WTC11 (cell line): ENCODE results near the gene ZCWPW2. TPM values are rescaled to one million over a fixed set of nuclear protein-coding genes. Genes with fewer than 3 reads are reported as not detected.

Experiments
- ATAC-seq: fragments of 200-7000 bp; cut with Tn5 transposase; 2 replicates; pipeline ENCODE4 v1.10.0; 2021; ENCODE audit warnings: mild to moderate bottlenecking, moderate library complexity
- CTCF ChIA-PET: fragments of 300-600 bp; sonication (Branson Sonifier 250); formaldehyde crosslinking; loops from one replicate; lab custom pipeline; 2021; ENCODE audit warnings: antibody characterized with exemption; lab: Charles Lee
- POLR2A ChIA-PET: fragments of 350-600 bp; sonication (Branson Sonifier 250); formaldehyde crosslinking; loops from one replicate; lab custom pipeline; 2021; ENCODE audit warnings: antibody characterized with exemption; lab: Charles Lee
- DNase-seq: peaks from one replicate; pipeline ENCODE4 v3.0.0; 2021; ENCODE audit warnings: low spot score
- H3K27ac Mint-ChIP-seq: 2 replicates; pipeline ENCODE4 v1.8.0; 2021; ENCODE audit warnings: mixed read lengths
- H3K27me3 Mint-ChIP-seq: 2 replicates; pipeline ENCODE4 v1.8.0; 2021; ENCODE audit warnings: low read depth, mild to moderate bottlenecking, moderate library complexity, mixed read lengths
- H3K36me3 Mint-ChIP-seq: 2 replicates; pipeline ENCODE4 v1.8.0; 2021; ENCODE audit warnings: mixed read lengths
- H3K4me1 Mint-ChIP-seq: 2 replicates; pipeline ENCODE4 v1.8.0; 2022; ENCODE audit warnings: mixed read lengths
- H3K4me3 Mint-ChIP-seq: 2 replicates; pipeline ENCODE4 v1.8.0; 2021; ENCODE audit warnings: mild to moderate bottlenecking, moderate library complexity, mixed read lengths
- H3K9me3 Mint-ChIP-seq: 2 replicates; pipeline ENCODE4 v1.8.0; 2021; ENCODE audit warnings: mixed read lengths
- CREM ChIP-seq: sonication (generic); formaldehyde crosslinking; IDR thresholded peaks from 2 replicates; pipeline ENCODE4 v1.8.1; 2022; ENCODE audit warnings: mild to moderate bottlenecking, missing genetic modification reagents, moderate library complexity
- JUN ChIP-seq: sonication (generic); formaldehyde crosslinking; IDR thresholded peaks from 2 replicates; pipeline ENCODE4 v1.8.0; 2023; ENCODE audit warnings: mild to moderate bottlenecking, missing genetic modification reagents
- NR1H2 ChIP-seq: sonication (generic); formaldehyde crosslinking; IDR thresholded peaks from 2 replicates; pipeline ENCODE4 v1.9.0; 2021; ENCODE audit warnings: mild to moderate bottlenecking, moderate library complexity, missing genetic modification reagents
- TEAD4 ChIP-seq: sonication (generic); formaldehyde crosslinking; IDR thresholded peaks from 2 replicates; pipeline ENCODE4 v1.8.0; 2022; ENCODE audit warnings: mild to moderate bottlenecking, missing genetic modification reagents
- TP53 ChIP-seq: sonication (generic); formaldehyde crosslinking; IDR thresholded peaks from 2 replicates; pipeline ENCODE4 v1.8.1; 2023; ENCODE audit warnings: mild to moderate bottlenecking, missing genetic modification reagents
- ZNF423 ChIP-seq: fragments of 250-450 bp; sonication (Bioruptor Pico); IDR thresholded peaks from 2 replicates; pipeline ENCODE4 v2.1.2; 2022; ENCODE audit warnings: mild to moderate bottlenecking, moderate library complexity
- ZNF671 ChIP-seq: fragments of 250-450 bp; sonication (Bioruptor Pico); IDR thresholded peaks from 2 replicates; pipeline ENCODE4 v1.8.0; 2021; ENCODE audit warnings: mild to moderate bottlenecking
- total RNA-seq: library from RNA; stranded (reverse); gene quantifications from 3 replicates; pipeline ENCODE4 v1.2.3, GENCODE V29; 2021
- TF ChIP-seq, protein P1 (sequence below): sonication (generic); formaldehyde crosslinking; IDR thresholded peaks from 2 replicates; pipeline ENCODE4 v1.8.1; 2022; ENCODE audit warnings: mild to moderate bottlenecking, moderate library complexity, missing genetic modification reagents
- TF ChIP-seq, protein P2 (sequence below): sonication (generic); formaldehyde crosslinking; conservative IDR thresholded peaks from 2 replicates; pipeline ENCODE4 v1.8.1; 2022; ENCODE audit warnings: mild to moderate bottlenecking, missing genetic modification reagents
- TF ChIP-seq, protein P3 (sequence below): sonication (generic); formaldehyde crosslinking; IDR thresholded peaks from 2 replicates; pipeline ENCODE4 v1.8.1; 2023; ENCODE audit warnings: mild to moderate bottlenecking, missing genetic modification reagents
- TF ChIP-seq, protein P4 (sequence below): fragments of 250-450 bp; sonication (Bioruptor Pico); IDR thresholded peaks from 2 replicates; pipeline ENCODE4 v1.9.0; 2021; ENCODE audit warnings: mild to moderate bottlenecking
- TF ChIP-seq, protein P5 (sequence below): sonication (generic); formaldehyde crosslinking; IDR thresholded peaks from 2 replicates; pipeline ENCODE4 v1.8.1; 2022; ENCODE audit warnings: mild to moderate bottlenecking, missing genetic modification reagents, moderate library complexity, borderline replicate concordance
- TF ChIP-seq, protein P6 (sequence below): fragments of 200-600 bp; IDR thresholded peaks from 2 replicates; pipeline ENCODE4 v1.8.0; 2022; ENCODE audit warnings: antibody characterized with exemption
- TF ChIP-seq, protein P7 (sequence below): sonication (generic); formaldehyde crosslinking; IDR thresholded peaks from 2 replicates; pipeline ENCODE4 v1.8.0; 2022; ENCODE audit warnings: mild to moderate bottlenecking, missing genetic modification reagents

Gene ZCWPW2
- total RNA-seq, 1 experiment from 2014 or later: 0.22 TPM

DNA sequence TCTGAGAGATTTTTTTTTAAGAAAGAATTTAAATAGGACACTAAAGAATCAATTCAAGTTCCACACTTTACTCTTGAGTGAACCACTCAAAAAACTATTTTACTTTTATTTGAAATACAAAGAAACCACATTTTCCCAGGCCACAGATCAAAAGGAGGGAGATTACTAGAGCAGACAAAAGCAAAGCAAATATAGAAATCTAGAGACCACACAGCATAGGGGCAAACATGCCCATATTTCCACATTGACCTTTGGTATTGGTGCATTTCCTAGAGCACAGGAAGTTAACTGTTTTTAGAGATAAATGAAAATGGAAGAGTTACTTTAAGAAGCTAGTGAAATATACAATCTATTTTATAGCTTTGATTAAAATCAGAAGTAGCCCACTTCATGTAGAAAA, 27.5 kb upstream of the ZCWPW2 start (continued):
- TF ChIP-seq, protein P1, sequence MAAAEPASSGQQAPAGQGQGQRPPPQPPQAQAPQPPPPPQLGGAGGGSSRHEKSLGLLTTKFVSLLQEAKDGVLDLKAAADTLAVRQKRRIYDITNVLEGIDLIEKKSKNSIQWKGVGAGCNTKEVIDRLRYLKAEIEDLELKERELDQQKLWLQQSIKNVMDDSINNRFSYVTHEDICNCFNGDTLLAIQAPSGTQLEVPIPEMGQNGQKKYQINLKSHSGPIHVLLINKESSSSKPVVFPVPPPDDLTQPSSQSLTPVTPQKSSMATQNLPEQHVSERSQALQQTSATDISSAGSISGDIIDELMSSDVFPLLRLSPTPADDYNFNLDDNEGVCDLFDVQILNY: no peak

DNA sequence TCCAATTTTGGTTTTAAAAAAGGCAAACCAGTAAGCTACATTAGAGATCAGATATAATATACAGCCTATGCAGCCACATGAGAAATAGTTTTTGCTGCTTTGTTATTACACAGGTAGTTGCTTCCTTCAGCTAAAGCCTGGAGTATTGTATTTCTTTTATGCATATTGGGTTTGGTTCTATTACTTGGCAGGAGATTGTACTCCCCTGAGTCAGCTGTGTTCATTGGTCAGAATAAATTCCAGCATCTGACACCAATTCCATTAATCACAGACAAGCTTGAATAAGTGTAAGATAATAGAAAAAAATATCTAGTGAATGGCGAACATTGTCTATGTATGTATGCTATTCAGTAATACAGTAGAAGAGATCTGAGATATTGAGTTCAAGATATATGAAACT, 26.1 kb upstream of the ZCWPW2 start:
- Mint-ChIP-seq H3K36me3 (peaks cover 8% of the 10 kb centered on the region; the same call in 1 of the 2 replicates), H3K4me1 (peaks cover 9% of the 10 kb centered on the region), H3K27me3 (no peaks in the 10 kb centered on the region), H3K4me3 (no peak overlapping the region), H3K27ac (no peak overlapping the region), H3K9me3 (no peaks in the 10 kb centered on the region)
- DNase-seq (no peak), ATAC-seq (no peak)
- POLR2A ChIA-PET: no interaction called here
- CTCF ChIA-PET: interaction anchor here (1.2 to 1.9 kb wide), 2 partner anchors 13 to 408 kb away, joined by 3 to 4 read pairs; no protein-coding TSS in a partner anchor
- TF ChIP-seq, protein P2, sequence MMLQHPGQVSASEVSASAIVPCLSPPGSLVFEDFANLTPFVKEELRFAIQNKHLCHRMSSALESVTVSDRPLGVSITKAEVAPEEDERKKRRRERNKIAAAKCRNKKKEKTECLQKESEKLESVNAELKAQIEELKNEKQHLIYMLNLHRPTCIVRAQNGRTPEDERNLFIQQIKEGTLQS (CRISPR knock-in tag): no peak
- TF ChIP-seq CREM (CRISPR knock-in tag) (no peak), ZNF423 (CRISPR knock-in tag) (no peak), TP53 (no peak), TEAD4 (CRISPR knock-in tag) (no peak), ZNF671 (CRISPR knock-in tag) (no peak)
- TF ChIP-seq, protein P3, sequence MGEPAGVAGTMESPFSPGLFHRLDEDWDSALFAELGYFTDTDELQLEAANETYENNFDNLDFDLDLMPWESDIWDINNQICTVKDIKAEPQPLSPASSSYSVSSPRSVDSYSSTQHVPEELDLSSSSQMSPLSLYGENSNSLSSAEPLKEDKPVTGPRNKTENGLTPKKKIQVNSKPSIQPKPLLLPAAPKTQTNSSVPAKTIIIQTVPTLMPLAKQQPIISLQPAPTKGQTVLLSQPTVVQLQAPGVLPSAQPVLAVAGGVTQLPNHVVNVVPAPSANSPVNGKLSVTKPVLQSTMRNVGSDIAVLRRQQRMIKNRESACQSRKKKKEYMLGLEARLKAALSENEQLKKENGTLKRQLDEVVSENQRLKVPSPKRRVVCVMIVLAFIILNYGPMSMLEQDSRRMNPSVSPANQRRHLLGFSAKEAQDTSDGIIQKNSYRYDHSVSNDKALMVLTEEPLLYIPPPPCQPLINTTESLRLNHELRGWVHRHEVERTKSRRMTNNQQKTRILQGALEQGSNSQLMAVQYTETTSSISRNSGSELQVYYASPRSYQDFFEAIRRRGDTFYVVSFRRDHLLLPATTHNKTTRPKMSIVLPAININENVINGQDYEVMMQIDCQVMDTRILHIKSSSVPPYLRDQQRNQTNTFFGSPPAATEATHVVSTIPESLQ (CRISPR knock-in tag): no peak
- TF ChIP-seq, protein P4, sequence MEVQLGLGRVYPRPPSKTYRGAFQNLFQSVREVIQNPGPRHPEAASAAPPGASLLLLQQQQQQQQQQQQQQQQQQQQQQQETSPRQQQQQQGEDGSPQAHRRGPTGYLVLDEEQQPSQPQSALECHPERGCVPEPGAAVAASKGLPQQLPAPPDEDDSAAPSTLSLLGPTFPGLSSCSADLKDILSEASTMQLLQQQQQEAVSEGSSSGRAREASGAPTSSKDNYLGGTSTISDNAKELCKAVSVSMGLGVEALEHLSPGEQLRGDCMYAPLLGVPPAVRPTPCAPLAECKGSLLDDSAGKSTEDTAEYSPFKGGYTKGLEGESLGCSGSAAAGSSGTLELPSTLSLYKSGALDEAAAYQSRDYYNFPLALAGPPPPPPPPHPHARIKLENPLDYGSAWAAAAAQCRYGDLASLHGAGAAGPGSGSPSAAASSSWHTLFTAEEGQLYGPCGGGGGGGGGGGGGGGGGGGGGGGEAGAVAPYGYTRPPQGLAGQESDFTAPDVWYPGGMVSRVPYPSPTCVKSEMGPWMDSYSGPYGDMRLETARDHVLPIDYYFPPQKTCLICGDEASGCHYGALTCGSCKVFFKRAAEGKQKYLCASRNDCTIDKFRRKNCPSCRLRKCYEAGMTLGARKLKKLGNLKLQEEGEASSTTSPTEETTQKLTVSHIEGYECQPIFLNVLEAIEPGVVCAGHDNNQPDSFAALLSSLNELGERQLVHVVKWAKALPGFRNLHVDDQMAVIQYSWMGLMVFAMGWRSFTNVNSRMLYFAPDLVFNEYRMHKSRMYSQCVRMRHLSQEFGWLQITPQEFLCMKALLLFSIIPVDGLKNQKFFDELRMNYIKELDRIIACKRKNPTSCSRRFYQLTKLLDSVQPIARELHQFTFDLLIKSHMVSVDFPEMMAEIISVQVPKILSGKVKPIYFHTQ (CRISPR knock-in tag): no peak
- TF ChIP-seq, protein P5, sequence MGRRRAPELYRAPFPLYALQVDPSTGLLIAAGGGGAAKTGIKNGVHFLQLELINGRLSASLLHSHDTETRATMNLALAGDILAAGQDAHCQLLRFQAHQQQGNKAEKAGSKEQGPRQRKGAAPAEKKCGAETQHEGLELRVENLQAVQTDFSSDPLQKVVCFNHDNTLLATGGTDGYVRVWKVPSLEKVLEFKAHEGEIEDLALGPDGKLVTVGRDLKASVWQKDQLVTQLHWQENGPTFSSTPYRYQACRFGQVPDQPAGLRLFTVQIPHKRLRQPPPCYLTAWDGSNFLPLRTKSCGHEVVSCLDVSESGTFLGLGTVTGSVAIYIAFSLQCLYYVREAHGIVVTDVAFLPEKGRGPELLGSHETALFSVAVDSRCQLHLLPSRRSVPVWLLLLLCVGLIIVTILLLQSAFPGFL (CRISPR knock-in tag): no peak
- TF ChIP-seq, protein P6, sequence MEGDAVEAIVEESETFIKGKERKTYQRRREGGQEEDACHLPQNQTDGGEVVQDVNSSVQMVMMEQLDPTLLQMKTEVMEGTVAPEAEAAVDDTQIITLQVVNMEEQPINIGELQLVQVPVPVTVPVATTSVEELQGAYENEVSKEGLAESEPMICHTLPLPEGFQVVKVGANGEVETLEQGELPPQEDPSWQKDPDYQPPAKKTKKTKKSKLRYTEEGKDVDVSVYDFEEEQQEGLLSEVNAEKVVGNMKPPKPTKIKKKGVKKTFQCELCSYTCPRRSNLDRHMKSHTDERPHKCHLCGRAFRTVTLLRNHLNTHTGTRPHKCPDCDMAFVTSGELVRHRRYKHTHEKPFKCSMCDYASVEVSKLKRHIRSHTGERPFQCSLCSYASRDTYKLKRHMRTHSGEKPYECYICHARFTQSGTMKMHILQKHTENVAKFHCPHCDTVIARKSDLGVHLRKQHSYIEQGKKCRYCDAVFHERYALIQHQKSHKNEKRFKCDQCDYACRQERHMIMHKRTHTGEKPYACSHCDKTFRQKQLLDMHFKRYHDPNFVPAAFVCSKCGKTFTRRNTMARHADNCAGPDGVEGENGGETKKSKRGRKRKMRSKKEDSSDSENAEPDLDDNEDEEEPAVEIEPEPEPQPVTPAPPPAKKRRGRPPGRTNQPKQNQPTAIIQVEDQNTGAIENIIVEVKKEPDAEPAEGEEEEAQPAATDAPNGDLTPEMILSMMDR: no peak

DNA sequence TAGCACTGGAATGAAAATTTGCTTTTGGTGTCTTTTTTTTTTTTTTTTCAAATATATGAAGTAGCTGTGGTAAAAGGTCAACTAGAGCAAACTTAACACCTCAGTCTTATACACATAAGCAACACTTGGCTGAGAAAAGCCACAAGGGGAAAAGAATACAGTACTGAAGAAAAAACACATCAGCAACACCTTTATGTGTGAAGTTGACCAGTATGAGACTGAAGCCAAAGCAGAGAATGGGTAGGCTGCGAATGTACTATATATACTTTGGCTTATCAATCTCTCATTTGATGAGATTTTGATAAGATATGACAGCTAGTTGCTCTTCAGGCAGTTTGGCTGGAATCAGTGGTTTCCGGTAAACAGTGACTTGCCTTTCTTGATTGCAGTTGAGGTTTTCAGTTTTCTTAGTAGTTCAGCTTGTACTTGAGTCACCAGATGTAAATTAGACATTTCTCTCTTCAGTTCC, 22.0 kb upstream of the ZCWPW2 start:
- H3K27ac Mint-ChIP-seq: no peak overlapping the region
- TF ChIP-seq NR1H2 (CRISPR knock-in tag) (no peak), JUN (CRISPR knock-in tag) (no peak)
- TF ChIP-seq, protein P7, sequence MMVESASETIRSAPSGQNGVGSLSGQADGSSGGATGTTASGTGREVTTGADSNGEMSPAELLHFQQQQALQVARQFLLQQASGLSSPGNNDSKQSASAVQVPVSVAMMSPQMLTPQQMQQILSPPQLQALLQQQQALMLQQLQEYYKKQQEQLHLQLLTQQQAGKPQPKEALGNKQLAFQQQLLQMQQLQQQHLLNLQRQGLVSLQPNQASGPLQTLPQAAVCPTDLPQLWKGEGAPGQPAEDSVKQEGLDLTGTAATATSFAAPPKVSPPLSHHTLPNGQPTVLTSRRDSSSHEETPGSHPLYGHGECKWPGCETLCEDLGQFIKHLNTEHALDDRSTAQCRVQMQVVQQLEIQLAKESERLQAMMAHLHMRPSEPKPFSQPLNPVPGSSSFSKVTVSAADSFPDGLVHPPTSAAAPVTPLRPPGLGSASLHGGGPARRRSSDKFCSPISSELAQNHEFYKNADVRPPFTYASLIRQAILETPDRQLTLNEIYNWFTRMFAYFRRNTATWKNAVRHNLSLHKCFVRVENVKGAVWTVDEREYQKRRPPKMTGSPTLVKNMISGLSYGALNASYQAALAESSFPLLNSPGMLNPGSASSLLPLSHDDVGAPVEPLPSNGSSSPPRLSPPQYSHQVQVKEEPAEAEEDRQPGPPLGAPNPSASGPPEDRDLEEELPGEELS (CRISPR knock-in tag): no peak
- POLR2A ChIA-PET: interaction anchor here (0.7 kb wide), 1 partner anchor 317 kb away, joined by 3 read pairs; no protein-coding TSS in a partner anchor
- H3K27me3 Mint-ChIP-seq: no peaks in the 10 kb centered on the region
- peaks cover 8% of the 10 kb centered on the region; the same call in 1 of the 2 replicates for H3K36me3 Mint-ChIP-seq
- H3K4me3 Mint-ChIP-seq: no peak overlapping the region
- CTCF ChIA-PET: interaction anchor here (0.6 to 3.5 kb wide), 4 partner anchors 9 to 615 kb away, joined by 4 to 20 read pairs (median 8); no protein-coding TSS in a partner anchor
- ATAC-seq (no peak), DNase-seq (no peak)
- no peaks in the 10 kb centered on the region for H3K9me3 Mint-ChIP-seq
- peaks cover 1% of the 10 kb centered on the region; the same call in 1 of the 2 replicates for H3K4me1 Mint-ChIP-seq
